Fibroblast of lung (primary cell): ENCODE data around the gene RPL34. TPM values are rescaled to one million over a fixed set of nuclear protein-coding genes. Genes with fewer than 3 reads are reported as not detected.

Source experiments
- DNase-seq, 2 donors: peaks; one replicate each; pipeline versions ENCODE4 v3.0.0 to v3.0.0-alpha.2; 2010; ENCODE audit warnings: low read depth in 2 of 2
- H2AFZ ChIP-seq: 2 replicates; pipeline ENCODE4 v1.5.1; 2012; ENCODE audit warnings: low read length, control low read depth, inconsistent platforms
- H3K27ac ChIP-seq: 2 replicates; pipeline ENCODE4 v1.5.1; 2011; ENCODE audit warnings: low read length, control low read depth; ENCODE audit not compliant: insufficient read depth
- H3K27me3 ChIP-seq: 2 replicates; pipeline ENCODE4 v1.5.1; 2011; ENCODE audit warnings: mild to moderate bottlenecking, low read length; ENCODE audit not compliant: control insufficient read depth, insufficient read depth
- H3K36me3 ChIP-seq: 2 replicates; pipeline ENCODE4 v1.5.1; 2011; ENCODE audit warnings: low read length; ENCODE audit not compliant: control insufficient read depth, insufficient read depth
- H3K4me1 ChIP-seq: 2 replicates; pipeline ENCODE4 v1.5.1; 2011; ENCODE audit warnings: low read length; ENCODE audit not compliant: control insufficient read depth, insufficient read depth; ENCODE audit errors: extremely low read depth
- H3K4me2 ChIP-seq: 2 replicates; pipeline ENCODE4 v1.5.1; 2011; ENCODE audit warnings: low read length, control low read depth; ENCODE audit not compliant: insufficient read depth; ENCODE audit errors: extremely low read depth
- H3K4me3 ChIP-seq, 4 experiments: fragments of 200-600 bp in 1 of 4; sonication (generic) in 1 of 4; replicated peaks in 1 of 4; 2 replicates each; pipeline ENCODE4 v1.5.1; 2011 to 2016; ENCODE audit warnings: low read length in 4 of 4, low read depth in 3 of 4, mild to moderate bottlenecking in 3 of 4, control low read depth in 2 of 4, inconsistent platforms in 1 of 4, mixed read lengths in 1 of 4; ENCODE audit not compliant: insufficient read depth in 1 of 4; ENCODE audit errors: control extremely low read depth in 1 of 4
- H3K79me2 ChIP-seq: 2 replicates; pipeline ENCODE4 v1.5.1; 2012; ENCODE audit warnings: mild to moderate bottlenecking, low read length, inconsistent platforms; ENCODE audit not compliant: control insufficient read depth, insufficient read depth
- H3K9ac ChIP-seq: 2 replicates; pipeline ENCODE4 v1.5.1; 2011; ENCODE audit warnings: mild to moderate bottlenecking, low read length, control low read depth; ENCODE audit not compliant: insufficient read depth
- H3K9me3 ChIP-seq: 2 replicates; pipeline ENCODE4 v1.5.1; 2012; ENCODE audit warnings: low read depth, low read length; ENCODE audit not compliant: control insufficient read depth, insufficient read depth
- H4K20me1 ChIP-seq: 2 replicates; pipeline ENCODE4 v1.5.1; 2011; ENCODE audit warnings: low read length; ENCODE audit not compliant: control insufficient read depth, insufficient read depth; ENCODE audit errors: extremely low read depth
- EZH2 ChIP-seq: IDR thresholded peaks from 2 replicates; pipeline ENCODE4 v1.5.1; 2012; ENCODE audit warnings: low read length, control low read depth, mild to moderate bottlenecking; ENCODE audit errors: missing control alignments
- polyA plus RNA-seq, 2 donors: library from polyadenylated mRNA; depleted of rRNA in 1 of 2; stranded (reverse) in 1 of 2; unstranded in 1 of 2; fragments of >200 nt; gene quantifications; 2 replicates each; pipeline ENCODE4 v1.2.1, GENCODE V29; 2011 to 2012; ENCODE audit warnings: missing spikeins in 1 of 2
- total RNA-seq: library from RNA; depleted of rRNA; stranded (reverse); fragments of >200 nt; gene quantifications from 2 replicates; pipeline ENCODE4 v1.2.1, GENCODE V29; 2014
- TF ChIP-seq, protein P1 (sequence below), 2 donors: IDR thresholded peaks in 1 of 2; conservative IDR thresholded peaks in 1 of 2; 1 replicate in 1 of 2; 2 replicates in 1 of 2; pipeline ENCODE4 v1.5.1; 2011 to 2012; ENCODE audit warnings: low read length in 2 of 2, control low read depth in 1 of 2, inconsistent platforms in 1 of 2, low read depth in 1 of 2, mild to moderate bottlenecking in 1 of 2

Gene RPL34
- total and polyA plus RNA-seq, 2 donors (not counting 1 experiment from before 2014, with no cell fraction given) = 625 to 1,935 TPM

DNA sequence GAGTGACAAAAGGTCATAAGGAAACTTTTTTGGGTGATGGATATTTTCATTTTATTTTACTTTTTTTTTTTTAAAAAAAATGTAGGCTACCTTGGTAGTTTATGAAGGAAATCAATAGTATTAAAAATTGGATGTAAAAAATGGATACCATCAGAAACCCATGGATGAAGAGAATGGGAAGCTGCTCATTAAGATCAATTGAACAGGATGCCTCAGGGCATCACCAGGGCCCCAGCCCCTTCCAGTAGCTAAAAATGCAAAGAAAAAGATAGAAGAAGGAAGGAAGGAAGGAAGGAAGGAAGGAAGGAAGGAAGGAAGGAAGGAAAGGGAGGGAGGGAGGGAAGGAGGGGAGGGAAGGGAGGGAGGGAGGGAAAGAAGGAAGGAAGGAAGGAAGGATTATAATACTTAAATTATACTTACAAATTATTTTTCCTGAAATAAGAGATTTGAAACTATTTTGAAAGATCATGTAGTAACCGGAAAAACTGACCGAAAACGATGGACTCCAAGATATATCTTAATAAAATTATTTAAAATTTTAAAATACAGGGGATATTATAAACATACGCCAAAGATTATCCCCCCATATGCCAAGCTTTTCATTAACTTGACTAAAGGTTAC, 54.1 kb downstream of the RPL34 start:
- H3K79me2 ChIP-seq = no peaks in the 10 kb centered on the region
- TF ChIP-seq EZH2 = no peak
- TF ChIP-seq, protein P1, sequence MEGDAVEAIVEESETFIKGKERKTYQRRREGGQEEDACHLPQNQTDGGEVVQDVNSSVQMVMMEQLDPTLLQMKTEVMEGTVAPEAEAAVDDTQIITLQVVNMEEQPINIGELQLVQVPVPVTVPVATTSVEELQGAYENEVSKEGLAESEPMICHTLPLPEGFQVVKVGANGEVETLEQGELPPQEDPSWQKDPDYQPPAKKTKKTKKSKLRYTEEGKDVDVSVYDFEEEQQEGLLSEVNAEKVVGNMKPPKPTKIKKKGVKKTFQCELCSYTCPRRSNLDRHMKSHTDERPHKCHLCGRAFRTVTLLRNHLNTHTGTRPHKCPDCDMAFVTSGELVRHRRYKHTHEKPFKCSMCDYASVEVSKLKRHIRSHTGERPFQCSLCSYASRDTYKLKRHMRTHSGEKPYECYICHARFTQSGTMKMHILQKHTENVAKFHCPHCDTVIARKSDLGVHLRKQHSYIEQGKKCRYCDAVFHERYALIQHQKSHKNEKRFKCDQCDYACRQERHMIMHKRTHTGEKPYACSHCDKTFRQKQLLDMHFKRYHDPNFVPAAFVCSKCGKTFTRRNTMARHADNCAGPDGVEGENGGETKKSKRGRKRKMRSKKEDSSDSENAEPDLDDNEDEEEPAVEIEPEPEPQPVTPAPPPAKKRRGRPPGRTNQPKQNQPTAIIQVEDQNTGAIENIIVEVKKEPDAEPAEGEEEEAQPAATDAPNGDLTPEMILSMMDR (conservative IDR thresholded peaks at IDR 0.05 in 1 of 2, IDR thresholded peaks at IDR 0.05 in 1 of 2; ENCODE audit: low read depth in 1 of 2, low read length in 2 of 2) = no peak
- no peak for DNase-seq
- H3K4me1 ChIP-seq = no peaks in the 10 kb centered on the region
- no peak overlapping the region for H3K27ac ChIP-seq
- H3K4me3 ChIP-seq = no peak overlapping the region
- H3K36me3 ChIP-seq = no peaks in the 10 kb centered on the region
- H3K27me3 ChIP-seq = no peaks in the 10 kb centered on the region
- no peak overlapping the region for H2AFZ ChIP-seq
- no peaks in the 10 kb centered on the region for H3K9me3 ChIP-seq
- H3K4me2 ChIP-seq = no peak overlapping the region
- no peak overlapping the region for H3K9ac ChIP-seq
- no peaks in the 10 kb centered on the region for H4K20me1 ChIP-seq

Other genes with a start within 250 kb of the RPL34 start
- gene OSTC, start 30.0 kb downstream of the RPL34 start, total RNA-seq = 108 and 171 TPM in 2 replicates
- 154 and 312 TPM in 2 replicates for gene OSTC, start 30.0 kb downstream of the RPL34 start, polyA plus RNA-seq
- not detected in 2 replicates for gene ETNPPL, start 142.5 kb downstream of the RPL34 start, total RNA-seq
- not detected in 2 replicates for gene ETNPPL, start 142.5 kb downstream of the RPL34 start, polyA plus RNA-seq